HG02840 (cell line): ENCODE data around the gene SPOCK1.

Experiments used
- ATAC-seq: cut with Tn5 transposase; IDR thresholded peaks from one replicate; pipeline ENCODE4 v1.9.1; 2021; ENCODE audit warnings: mild to moderate bottlenecking, moderate library complexity, moderate number of reproducible peaks; ENCODE audit not compliant: unreplicated experiment, low FRiP score

SPOCK1 gene

GRCh38 chr5:137496919-137497318 lies 2.2 kb downstream of the SPOCK1 start:
- ATAC-seq, result no peak

DNA sequence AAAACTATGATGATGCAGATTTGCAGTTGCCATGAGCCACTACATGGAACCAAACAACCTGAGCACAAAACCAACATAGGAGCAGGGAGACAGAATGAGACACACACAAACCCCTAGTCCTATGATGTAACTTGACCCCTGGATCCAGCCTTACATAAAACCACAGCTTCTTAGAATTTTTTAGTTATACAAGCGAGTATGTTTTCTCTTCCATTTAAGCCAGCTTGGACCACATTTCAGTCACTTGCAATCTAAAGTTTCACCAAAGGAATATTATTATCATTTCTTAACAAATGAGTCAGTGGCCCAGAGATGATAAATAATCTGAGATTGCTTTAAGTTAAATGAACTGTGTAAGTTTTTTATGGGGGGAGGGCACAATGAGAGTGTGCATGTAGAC lies 6.8 kb downstream of the SPOCK1 start:
- no peak for ATAC-seq

- no peak for ATAC-seq
Measured at GRCh38 chr5:137491121-137491520, 8.0 kb downstream of the SPOCK1 start.

GRCh38 chr5:137490591-137490990 lies 8.5 kb downstream of the SPOCK1 start:
- no peak for ATAC-seq

DNA sequence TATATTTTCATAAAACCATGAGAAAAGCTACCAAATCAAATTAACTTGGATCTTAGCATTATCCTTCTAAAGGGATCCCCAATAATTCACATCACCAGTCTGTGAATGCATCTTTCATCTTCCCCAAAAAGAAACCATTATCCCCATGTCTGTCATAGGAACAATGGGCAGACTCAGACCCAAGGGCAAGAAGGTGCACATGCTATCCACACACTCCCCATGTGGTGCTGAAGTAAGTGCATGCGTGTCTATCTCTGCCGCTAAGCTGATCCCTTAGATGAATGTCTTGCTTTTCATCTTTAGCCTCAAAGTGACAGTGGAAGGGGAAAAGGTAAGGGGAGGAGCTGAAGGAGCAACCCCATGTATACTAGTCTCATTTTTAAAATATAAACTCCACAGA lies 10.2 kb downstream of the SPOCK1 start:
- no peak for ATAC-seq

GRCh38 chr5:137488516-137488915 lies 10.6 kb downstream of the SPOCK1 start:
- ATAC-seq, result no peak

DNA sequence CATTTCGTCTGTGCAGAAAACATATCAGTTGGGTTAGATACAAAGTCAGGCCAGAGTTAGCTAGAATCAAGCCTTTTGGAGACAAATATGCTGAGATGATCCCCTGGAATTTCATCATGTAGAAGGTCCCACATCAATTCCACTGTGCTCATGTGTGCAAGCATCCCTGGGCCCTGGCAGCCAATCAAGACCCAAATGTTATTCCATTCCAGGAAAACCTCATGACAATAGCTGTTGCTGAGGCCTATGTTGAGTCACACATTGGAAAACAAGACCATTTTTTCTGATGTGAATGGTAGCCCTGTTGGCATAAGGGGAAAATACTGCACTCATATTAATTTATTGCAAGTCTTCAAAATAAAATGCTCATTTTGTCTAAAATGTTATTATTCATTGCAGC lies 11.5 kb downstream of the SPOCK1 start:
- no peak for ATAC-seq

DNA sequence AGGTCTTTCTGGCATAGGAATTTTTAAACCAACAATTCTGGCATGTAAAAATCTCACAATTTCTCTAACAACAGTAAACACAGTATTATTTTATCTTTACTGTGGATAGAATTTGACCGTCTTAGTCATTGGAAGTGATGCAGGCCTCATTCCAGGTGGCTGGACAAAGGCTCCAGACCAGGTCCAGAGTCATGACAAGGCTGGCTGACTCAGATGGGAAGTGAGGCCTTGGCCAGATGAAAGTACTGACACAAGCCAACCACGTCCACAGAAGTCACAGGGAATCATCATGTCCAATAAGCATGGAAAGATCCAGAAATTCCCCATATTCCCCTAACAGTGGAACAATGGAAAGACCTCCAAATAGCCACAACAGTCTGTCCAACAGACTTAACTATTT lies 12.4 kb downstream of the SPOCK1 start:
- ATAC-seq, result no peak

- ATAC-seq, result no peak
Measured at GRCh38 chr5:137481596-137481995, 17.5 kb downstream of the SPOCK1 start.

DNA sequence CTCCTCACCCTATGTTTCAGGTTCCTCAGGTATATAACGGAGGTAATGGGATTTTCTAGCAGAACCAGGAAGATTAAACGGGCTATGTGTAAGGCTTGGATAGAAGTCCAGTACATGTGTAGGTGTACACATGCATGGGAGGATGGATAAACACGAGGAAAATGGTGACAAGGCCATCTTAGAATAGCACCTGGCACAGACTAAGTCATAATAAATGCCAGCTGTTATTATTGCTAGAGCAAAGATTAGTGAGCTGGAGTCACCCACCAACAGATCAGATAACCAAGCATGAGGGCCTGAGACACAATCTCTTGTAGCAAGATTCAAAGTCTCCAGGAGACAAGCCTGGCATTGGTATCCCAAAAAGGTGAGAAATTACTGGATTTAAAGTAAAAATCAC lies 21.1 kb downstream of the SPOCK1 start:
- no peak for ATAC-seq

DNA sequence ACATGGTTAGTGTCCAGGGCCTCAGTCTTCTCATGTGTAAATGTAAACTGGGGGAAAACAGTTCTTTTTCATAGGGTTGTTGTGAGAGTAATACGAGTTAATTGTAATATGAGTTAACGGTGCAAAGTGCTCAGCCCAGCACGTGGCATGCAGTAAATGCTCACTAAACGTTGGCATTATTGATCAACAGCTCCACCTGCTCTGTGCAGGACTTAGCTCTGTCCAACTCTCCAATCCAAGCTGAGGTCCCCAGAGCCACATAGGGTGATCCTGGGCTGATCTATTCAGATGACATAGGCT lies 28.3 kb downstream of the SPOCK1 start:
- ATAC-seq, result no peak

DNA sequence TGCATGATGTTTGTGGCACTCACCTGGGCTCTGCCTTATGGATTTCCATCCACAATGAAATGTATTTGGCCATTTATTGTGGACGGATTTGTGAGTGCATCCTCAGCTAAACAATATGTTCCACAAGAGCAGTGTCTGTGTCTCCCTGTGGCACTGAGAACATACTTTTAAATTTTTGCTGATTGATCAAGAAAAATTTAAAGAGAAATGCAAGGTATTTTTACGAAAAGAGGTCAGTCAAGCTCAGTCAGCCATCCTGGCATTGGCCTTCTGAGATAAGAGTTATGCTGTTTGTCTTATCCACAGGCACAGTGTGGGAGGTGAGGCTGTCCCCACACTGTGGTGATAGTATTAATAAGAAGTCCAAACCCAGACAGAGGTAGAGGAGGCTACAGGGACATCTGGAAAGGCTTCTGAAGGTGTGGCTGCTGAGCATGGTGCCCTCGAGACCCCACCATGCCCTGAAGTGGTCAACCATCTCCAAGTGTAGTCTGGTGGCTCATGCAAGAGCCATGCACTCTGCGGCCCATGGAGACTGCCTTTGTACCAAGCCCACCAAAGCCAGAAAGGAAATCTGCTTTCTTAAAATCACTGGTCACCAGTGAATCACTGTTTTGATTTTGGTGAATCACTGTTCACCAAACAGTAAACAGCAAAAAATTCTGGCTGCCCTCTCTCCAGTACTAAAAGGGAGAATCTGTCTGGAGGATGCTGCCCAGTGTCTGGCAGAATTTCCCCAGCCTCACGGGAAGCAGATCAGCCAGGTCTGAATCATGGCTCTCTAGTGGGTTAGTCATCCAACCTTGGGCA lies 28.8 kb downstream of the SPOCK1 start:
- ATAC-seq, result no peak

DNA sequence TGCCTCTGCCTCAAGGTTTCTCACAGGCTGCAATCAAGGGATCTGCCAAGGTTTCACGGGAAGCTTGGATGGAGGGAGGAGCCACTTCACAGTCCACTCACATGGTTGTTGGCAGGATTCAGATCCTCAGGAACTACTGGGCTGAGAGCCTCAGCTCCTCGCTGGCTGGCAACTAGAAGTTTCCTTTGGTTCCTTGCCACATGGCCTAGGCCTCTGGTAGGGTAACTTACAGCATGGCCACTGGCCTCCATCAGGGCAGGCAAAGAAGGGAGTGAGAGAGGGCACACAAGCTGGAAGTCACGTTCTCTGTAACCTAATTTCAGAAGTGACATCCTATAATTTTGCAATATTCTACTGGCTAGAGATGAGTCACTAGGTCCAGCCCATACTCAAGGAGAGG lies 32.2 kb downstream of the SPOCK1 start:
- ATAC-seq, result no peak

GRCh38 chr5:137465930-137466329 lies 33.2 kb downstream of the SPOCK1 start:
- no peak for ATAC-seq

DNA sequence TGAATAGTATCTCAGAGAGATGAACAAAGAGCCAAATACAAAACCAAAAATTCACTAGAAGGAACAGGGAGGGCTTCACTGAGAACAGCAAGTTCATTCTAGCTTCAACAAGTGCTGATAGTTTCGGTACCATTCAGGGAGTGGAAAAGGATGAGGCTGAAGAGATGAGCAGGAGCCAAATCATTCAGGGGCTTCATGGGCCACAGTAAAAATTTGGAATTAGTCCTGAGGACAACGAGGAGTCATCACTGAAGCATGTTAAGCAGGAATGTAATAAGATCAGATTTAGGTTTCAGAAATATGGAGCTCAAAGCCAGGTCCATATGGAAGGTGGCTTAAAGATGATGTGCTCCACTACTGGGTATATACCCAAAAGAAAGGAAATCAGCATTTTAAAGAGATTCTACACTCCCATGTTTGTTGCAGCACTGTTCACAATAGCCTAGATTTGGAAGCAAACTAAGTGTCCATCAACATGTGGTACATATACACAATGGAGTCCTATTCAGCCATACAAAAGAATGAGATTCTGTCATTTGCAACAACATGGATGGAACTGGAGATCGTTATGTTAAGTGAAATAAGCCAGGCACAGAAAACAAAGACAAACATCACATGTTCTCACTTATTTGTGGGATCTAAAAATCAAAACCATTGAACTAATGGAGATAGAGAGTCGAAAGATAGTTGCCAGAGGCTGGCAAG lies 36.2 kb downstream of the SPOCK1 start:
- no peak for ATAC-seq

- ATAC-seq, result no peak
Measured at GRCh38 chr5:137462265-137462590, 36.9 kb downstream of the SPOCK1 start.

DNA sequence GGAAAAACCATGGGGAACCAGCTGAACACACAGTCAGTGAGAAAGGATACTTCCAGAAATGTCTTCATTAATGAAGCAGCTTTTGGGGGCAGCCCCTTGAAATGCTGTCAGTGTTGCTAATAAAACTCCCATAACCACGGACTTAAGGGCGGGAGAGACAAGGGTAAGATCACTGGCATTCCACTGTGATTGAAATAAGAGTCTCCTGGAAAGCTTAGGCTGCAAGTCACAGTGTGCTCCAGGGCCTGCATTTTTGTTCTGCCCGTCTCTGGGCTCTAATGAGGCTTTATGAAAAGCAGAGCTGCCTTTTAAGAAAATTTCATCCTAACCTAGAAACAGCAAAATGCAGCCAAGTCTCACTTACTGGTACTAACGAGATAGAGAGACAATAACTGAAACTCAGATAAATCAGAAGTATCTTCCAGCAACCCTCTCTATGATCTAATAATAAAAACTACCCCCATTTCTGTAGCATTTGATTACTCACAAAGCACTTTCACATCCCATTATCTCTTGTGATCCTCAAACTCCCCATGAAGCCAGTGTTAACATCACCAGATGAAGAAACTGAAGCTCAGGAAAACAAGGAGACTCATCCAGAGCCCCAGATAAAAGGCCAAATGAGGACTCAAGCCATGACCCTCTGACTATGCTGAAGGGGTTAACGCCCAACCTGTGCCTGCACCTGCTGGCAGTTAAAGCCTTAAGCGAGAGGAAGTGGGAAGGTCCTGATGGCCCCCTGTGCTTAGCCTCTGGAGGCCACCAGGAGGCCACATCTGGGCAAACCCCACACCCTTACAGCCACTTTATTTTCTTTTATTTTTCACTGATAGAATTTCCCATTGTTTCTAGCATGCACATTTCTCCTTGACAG lies 37.5 kb downstream of the SPOCK1 start:
- no peak for ATAC-seq

DNA sequence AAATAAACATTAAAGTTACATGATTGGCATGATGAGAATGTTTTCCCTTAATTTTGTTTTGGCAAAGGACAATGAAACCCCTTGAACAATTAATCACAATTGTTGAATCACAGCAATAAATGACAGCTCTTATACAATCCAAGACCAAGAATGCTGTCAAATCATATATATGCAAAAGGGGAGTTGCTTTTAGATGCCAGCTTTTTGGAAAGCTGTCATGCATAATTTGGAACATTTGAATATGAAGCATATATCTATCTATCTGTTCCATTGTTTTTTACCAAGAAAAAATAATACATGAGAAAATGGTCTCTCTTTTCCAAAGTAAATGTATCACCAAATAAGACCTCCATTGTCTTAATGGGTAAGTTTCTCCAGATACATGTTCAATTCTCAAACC lies 44.5 kb downstream of the SPOCK1 start:
- ATAC-seq, result no peak

DNA sequence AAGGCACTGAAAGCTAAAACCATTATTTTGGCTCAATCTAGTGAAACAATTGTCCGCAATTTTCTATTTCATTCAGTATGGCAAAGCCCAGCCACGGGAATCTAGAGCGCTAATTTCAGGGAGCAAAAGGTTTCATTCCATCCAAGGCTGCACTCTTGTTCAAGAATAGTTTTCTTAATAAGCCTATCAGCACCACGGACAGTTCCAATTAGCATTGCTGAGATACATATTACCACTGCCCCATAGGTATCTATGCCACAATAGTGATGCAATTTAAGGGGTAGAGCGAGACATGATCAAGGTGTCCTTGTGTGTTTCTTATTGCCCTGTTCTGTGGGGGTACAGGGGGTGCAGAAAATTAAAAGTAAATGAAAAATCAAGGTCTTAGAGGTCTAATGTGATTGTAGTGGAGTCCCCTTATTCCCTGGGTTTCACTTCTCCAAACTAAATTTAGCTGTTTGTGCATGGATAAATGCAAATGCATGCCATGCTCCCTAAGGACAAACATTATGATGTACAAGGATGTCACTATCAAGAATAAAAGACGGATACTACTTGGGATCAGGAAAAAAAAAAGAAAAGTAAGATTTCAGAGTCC lies 45.5 kb downstream of the SPOCK1 start:
- no peak for ATAC-seq

DNA sequence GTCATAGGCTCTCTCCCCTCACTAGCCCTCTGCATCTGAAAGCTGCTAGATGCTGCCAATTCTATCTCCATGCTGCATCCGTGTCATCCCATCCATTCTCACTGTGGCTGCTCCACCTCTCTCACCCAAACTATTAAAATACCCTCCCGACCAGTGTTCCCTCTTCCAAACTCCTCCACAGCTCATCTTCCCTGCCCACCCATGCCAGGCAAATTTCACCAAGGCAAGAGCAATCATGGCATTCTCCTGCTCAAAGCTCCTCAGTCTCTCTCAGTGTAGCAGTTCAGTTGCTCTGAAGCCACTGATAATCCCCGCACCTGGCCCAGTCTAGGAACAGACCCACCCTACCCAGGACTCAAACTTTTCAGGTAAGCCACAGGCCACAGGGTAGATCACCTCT lies 48.4 kb downstream of the SPOCK1 start:
- ATAC-seq, result no peak

GRCh38 chr5:137448868-137449267 lies 50.3 kb downstream of the SPOCK1 start:
- ATAC-seq, result no peak
